HG02970 (cell line): ENCODE measurements around the gene RPSA.
"Not testable (repeated sequence)": the region's sequence is repeated elsewhere in the genome, so short reads cannot be mapped to it uniquely, and the experiment has no call there.

Source experiments
- ATAC-seq: cut with Tn5 transposase; IDR thresholded peaks from one replicate; pipeline ENCODE4 v1.9.1; 2021; ENCODE audit warnings: mild to moderate bottlenecking, moderate library complexity, moderate number of reproducible peaks; ENCODE audit not compliant: unreplicated experiment, low FRiP score

The RPSA gene

GRCh38 chr3:39406368-39407258 lies at the start of gene RPSA:
TSS of gene RPSA (plus strand) at chr3:39406720. CDS start at chr3:39407654, 934 bp downstream.
- ATAC-seq, result peak; percentile 95

DNA sequence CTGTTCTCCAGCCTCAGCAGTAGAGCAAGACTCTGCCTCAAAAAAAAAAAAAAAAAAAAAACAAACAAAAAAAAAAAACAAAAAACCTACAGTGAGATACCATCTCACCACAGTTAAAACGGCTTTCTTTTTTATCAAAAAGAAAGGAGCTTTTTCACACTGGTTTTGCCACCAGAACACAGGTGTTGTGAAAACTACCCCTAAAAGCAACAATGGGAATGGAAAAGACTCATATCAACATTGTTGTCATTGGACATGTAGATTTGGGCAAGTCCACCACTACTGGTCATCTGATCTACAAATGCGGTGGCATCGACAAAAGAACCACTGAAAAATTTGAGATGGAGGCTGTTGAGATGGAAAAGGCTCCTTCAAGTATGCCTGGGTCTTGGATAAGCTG lies 48.2 kb upstream of the RPSA start:
- no peak for ATAC-seq

- ATAC-seq, result no peak
Measured at GRCh38 chr3:39361252-39361927, 45.1 kb upstream of the RPSA start.

DNA sequence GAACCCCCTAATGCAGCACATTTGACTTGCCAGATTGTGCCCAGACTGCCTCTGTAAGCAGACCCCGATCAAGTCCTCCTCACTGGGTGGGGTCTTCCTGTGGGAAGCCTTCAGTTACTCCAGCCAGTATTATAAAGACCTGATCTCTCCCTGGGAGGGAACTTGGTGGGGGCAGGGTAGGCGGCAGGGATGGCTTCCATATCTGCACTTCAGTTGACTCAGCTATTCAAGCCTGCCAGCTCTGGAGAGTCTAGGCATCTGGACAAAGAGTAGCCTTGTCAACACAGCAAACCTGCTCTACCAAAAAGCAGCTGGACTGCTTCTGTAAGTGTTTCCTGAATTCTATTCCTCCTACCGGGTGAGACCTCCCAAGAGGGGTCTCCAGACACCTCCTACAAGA lies 44.3 kb upstream of the RPSA start:
- no peak for ATAC-seq

- no peak for ATAC-seq
Measured at GRCh38 chr3:39362812-39363211, 43.7 kb upstream of the RPSA start.

DNA sequence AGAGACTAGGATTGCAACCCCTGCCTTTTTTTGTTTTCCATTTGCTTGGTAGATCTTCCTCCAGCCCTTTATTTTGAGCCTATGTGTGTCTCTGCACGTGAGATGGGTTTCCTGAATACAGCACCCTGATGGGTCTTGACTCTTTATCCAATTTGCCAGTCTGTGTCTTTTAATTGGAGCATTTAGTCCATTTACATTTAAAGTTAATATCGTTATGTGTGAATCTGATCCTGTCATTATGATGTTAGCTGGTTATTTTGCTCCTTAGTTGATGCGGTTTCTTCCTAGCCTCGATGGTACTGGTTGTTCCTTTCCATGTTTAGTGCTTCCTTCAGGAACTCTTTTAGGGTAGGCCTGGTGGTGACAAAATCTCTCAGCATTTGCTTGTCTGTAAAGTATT lies 36.1 kb upstream of the RPSA start:
- ATAC-seq, result not testable (repeated sequence)

DNA sequence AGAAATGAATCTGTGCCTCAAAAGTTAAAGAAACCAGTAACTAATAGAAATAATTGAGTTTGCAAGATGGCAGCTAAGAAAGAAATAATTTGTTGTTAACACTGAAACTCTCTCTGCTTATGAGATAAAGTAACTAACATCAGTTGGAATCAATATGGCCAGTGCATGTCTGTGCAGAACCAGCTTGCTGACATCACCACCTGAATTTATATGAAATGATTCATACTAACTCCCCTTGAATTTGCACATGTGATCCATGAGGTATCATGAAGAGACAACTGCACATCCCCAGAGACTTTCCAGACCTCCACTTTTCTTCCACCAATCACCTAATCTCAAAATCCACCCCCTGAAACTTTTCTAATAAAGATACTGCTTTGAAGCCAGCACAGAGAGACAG lies 33.7 kb upstream of the RPSA start:
- ATAC-seq, result no peak

DNA sequence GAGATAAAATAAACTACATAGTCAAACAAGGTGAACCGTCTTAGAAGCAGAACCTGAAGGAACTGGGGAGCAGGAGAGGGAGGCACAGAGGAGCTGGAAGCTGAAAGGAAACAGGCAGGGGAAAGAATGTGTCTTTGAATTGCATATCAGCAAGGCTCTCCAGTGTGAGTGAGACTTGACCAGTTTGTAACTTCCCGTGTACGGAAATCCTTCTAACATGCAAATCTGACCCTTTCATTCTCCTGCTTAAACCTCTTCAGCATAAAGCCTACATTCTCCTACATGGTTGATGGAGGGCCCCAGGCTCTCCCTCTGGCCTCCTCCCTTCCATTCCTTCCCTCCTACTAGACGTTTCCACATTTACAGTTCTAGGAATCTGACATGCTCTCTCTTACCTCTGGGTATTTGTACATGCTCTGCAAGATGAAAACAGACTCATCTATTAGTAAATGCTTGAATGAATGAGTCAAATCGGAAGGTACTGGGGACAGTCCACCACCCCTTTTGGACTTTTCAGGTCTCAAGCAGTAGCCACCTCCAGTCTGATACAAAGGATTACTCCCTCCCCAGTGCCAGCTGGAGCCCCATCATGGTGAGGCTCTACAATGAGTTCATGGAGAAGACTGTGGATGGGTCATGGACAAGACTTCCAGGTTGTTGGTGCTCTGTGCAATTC lies 29.4 kb upstream of the RPSA start:
- no peak for ATAC-seq

DNA sequence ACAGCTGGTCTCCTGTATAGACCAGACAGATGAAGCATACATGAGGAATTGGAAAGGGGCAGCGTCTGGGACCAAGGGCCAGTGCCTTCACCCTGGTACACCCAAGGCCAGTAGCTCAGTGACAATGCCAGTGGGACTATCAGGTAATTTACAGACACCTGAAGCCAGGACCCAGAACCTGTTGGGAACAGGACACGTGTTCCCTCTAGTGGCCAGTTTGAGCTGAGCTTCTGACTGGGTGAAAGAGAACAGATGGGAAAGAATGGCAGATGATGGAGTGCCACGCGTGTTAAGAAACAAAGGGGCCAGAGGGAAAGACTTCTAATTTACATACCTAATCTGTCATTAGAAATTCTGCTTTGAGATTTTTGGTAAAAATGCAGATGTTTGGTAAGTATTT lies 28.4 kb upstream of the RPSA start:
- ATAC-seq, result no peak

GRCh38 chr3:39378957-39379777 lies 27.4 kb upstream of the RPSA start:
- no peak for ATAC-seq

GRCh38 chr3:39379778-39380155 lies 26.8 kb upstream of the RPSA start:
- no peak for ATAC-seq

DNA sequence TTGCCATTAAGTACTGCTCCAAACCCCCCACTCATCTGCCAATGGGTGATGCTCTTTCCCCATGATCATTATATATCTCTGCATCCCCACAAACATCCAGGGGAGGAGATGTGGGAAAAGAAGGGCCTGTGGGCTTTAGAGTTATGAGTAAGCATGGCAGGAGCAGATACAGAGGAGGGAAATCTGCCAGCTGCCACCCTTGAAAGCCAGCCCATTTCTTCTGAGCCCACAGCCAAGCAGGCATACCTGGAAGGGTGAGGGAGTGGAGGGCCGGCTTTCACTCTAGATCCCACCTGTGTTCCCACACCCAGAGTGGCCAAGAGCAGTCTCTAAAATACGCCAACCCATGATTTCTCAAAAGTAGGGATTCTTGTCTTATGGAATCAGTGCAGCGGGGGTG lies 25.1 kb upstream of the RPSA start:
- no peak for ATAC-seq

DNA sequence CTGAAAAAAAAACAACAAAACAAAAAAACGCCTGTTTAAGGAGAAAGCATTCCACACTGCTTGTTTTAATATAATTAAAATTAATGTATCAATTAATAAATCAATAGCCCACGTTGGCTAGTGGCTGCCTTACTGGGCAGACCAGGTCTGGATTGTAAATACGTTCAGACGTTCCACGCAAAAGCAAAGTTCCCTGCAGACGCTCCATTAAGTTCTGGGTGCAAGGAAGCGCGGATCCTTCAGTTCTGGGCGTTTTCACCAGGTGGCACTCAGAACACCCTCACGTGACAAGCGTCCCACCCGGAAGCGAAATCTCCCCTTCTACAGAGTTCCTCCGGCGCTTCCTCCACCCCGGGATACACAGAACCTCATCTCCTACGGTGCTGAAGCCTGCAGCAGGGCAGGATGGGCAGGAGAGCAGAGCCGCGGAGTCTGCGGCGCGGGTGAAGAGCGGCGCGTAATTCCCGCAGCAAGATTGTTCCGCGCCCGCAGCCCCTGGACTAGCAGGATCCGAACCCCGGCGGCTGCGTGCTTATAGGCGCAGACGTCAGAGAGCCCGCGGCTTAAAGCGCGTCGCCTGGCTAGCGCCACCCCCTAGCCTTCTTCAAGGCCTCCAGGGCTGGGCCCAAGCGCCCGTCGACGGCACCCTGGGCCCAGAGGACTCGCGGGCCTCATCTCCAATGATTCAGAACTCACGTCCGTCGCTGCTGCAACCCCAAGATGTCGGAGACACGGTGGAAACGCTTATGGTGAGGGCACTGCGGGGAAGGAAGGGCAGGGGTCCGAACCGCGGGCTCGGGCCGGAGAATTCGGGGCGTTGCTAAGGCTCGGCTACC lies 23.3 kb upstream of the RPSA start, which contains the start of gene SLC25A38:
SLC25A38 (plus strand) TSS at position 326 of the 836 bp plus-strand sequence; CDS start at position 681, 355 bp downstream.
- ATAC-seq, result peak; percentile 62

DNA sequence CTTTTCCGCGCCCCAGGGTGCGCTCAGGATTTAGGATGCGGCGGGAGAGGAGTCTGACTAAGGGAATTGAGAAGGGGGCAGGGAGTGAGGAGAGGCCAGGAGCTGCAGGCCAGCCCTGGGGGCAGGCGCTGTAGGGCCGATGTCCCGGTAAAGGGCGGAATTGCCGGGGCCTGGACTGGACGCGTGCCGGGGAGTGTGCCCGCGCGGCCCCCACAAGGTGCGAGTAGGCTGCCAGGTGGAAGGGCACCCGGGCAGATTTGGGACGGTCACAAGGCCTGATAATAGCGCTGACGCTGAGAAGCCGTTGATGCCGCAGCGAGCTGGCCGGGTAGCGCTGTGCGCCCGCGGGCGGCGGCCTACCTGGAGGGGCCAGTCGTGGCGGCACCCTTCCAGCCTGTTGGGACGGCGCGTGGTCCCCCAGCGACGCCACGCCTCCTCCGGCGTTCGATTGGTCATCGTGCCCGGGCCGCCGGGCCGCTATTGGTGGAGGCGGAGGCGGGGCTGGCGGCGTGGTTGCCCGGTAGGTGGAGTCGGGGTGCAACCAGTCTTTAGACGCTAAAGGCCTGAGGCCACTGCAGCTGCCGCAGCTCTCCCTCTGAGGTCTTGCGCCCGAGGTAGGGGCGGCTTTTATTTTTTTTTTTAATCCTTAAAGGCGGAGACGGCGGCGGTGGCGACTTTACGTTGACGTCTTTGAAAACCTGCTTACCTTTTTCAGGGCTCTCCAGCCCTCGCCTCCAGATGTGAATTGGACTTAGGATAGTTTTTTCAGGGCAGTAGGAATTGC lies 22.4 kb upstream of the RPSA start:
- peak; percentile 80 for ATAC-seq

- no peak for ATAC-seq
Measured at GRCh38 chr3:39384665-39385000, 21.9 kb upstream of the RPSA start.

DNA sequence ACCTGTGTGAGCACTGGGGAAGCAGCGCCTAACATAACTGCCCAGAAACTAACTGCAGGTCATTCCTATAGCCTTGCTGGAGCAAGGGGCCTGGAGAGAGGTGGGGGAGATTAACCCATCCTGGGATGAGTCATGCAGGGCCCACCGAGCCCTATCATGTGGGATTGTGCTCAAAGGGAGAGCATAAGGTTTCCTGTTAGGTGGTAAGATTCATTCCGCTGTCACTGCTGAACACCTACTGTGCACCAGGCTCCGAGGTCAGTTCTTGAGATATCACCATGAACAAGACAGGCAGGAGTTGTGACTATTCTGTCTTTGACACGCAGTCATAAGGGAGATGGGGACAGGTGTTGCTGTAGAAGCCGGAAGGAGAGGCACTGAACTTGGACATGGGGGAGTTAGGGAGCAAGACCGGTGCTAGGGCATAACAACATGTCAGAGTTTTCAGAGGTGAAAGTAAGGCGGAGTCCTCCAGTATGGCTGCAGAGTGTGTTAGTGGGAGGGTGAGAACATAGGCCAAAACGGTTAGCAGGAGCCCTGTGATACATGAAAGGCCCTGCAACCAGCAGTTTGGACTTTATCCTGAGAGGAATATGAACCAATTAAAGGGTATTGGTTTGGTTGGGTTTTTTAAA lies 20.9 kb upstream of the RPSA start:
- no peak for ATAC-seq

- no peak for ATAC-seq
Measured at GRCh38 chr3:39386318-39386717, 20.2 kb upstream of the RPSA start.

- no peak for ATAC-seq
Measured at GRCh38 chr3:39387411-39387975, 19.0 kb upstream of the RPSA start.
